Measurements from ENCODE around the gene COA3.
"Not testable (repeated sequence)": the region's sequence is repeated elsewhere in the genome, so short reads cannot be mapped to it uniquely, and the experiment has no call there.

Gene COA3

DNA sequence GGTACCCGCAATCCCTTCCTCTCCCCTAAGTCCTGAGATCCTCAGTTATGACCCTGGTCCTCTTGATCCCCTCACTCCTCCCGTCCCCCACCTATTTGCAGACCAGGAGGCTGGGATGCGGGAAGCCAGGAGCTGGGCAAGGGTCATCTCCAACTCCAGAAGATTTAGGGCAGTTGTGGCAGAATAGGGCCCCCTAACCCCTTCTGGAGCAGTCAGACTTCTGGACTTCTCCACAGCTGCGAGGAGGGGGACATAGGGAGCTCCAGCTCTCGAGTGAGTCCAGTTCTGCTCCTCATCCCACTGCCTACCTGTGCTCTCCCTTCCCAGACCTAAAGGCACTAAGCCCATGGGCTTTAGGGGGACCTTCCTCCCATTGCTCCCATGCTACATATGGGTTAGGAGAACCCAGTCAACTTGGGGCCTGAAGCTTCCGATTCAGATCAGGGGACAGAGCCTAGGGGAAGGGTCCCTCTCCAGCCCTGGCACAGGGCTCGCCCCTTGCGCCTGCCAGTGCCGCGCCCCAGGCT, 16.8 kb downstream of the COA3 start:
- DNase-seq (ENCODE audit: low read depth): peak; percentile 22

DNA sequence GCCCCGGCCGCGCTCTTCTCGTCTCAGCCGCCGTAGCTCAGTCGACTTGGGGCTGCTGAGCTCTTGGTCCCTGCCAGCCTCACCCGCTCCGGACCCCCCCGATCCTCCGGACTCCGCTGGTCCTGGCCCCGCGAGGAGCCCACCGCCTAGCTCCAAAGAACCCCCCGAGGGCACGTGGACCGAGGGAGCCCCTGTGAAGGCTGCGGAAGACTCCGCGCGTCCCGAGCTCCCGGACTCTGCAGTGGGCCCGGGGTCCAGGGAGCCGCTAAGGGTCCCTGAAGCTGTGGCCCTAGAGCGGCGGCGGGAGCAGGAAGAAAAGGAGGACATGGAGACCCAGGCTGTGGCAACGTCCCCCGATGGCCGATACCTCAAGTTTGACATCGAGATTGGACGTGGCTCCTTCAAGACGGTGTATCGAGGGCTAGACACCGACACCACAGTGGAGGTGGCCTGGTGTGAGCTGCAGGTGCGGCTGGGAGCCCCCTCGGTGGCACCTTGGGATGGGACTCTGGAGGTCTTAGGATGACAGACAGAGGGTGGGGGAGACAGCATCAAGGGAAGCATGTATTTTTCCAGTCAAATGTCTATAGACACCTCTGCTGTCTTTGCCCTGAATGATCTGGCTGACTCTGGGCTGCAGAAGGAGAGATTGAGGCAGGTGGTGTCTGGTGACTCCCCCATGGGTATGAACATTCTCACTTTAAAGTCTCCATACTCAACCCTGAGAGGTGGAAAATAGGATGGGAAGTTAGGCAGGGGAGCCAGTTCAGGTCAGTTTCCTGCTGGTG, 17.5 kb downstream of the COA3 start:
- peak; percentile 37 for DNase-seq (ENCODE audit: low read depth)

DNA sequence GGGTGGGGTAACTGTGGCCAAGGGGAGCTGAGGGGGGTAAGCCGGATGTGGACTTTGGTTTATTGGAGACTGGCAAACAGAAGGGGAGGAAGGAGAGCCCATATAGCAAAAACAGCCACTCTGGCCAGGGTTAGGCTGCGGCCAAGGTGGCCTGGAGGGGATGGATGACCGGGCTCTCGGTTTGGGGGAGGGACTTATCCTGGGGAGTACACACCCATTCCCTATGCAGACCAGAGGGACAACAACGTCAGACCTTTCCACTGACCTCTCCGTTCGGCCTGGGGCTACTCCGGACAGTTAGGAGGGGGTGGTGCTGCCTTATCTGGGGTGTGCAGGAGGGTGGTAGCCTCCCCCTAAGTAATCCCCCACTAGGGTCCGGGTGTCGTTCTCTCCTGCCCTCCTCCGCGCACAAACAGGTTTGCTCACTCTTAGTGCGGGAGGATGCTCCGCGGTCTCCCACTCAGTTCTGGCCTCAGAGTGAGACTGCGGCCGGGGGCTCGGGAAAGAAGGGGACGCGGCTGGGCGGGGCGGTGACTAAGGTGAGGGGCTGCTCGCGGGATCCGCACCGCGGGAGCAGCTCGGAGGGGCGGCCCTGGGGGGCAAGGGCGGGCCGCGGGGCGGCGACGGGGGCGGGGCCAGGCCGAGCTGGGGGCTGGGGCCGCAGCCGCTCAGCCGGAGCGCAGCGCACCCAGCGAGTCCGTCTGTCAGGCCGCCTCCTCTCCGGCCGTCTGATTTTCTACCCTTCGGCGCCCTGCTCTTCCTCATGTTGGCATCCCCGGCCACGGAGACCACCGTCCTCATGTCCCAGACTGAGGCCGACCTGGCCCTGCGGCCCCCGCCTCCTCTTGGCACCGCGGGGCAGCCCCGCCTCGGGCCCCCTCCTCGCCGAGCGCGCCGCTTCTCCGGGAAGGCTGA, 18.3 kb downstream of the COA3 start, which contains the start of gene WNK4:
Gene WNK4, plus strand, starts transcription at position 675 of the 915 bp plus-strand sequence. Its CDS starts 89 bp downstream, at position 764.
- DNase-seq (ENCODE audit: low read depth): peak; percentile 87

DNA sequence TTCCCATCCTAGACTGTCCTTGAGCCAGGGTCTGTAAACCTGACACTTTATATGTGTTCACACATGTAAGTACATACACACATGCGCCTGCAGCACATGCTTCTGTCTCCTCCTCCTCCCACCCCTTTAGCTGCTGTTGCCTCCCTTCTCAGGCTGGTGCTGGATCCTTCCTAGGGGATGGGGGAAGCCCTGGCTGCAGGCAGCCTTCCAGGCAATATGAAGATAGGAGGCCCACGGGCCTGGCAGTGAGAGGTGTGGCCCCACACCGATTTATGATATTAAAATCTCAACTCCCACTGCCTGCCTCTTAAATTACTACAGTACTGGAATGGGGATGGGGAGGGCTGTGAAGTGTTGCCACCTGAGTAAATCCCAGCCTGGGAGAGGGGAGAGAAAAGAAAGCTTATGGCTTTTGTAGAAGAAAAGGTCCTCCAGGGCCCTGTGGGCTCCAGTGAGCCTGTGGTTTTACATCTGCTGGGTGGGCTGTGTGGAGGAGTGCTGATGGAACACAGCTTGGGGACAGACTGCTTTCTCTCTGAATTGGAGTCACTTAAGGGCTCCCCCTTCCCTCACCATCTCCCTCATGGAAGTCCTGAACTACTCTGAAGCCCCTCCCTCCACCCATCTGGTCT, 19.1 kb downstream of the COA3 start:
- no peak for DNase-seq (ENCODE audit: low read depth)

DNA sequence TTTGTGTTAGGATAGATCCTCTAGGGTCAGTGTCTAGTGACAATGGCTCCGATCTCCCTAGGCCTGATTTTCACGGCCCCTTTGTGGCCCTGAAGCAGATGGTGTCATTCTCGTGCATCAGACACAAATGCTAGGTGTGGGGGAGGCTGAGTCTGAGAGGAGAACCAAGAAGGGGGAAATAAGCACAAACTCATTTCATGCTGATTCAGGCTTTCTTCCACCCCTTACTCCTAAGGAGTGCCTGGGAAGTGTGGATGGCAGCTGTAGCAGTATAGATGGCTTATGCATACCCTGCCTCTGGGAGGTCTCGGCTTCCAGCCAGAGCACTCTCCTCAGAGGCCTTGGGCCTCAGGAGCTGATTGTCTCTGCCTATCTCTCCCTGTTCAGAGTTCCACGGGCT, 19.9 kb downstream of the COA3 start:
- DNase-seq (ENCODE audit: low read depth): no peak

DNA sequence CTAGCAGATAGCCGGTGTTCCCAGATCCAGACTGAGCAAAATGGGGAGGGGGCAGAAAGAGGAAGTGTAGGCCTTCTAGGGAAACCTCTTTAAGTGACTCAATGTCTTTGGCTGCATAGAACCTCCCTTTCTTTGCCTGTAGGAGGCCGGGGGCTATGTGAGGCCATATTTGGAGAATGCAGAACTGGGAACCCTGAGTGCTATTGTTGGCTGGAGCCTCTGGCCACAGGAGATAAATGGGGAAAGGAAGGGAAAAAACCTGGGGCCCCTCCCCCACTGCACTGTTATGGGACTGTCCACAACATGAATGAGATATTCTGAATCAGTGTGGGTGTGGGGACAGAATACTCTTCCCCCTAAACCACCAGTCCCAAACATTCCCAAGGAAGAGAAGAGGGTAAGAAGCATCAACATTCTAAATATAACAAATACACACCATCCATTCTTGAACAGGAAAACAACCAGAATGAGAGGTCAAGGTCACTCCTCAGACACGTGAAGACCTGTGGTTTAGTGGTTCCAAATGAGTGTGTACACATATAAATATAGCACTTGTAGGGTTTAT, 22.9 kb downstream of the COA3 start:
- DNase-seq (ENCODE audit: low read depth): peak; percentile 76

DNA sequence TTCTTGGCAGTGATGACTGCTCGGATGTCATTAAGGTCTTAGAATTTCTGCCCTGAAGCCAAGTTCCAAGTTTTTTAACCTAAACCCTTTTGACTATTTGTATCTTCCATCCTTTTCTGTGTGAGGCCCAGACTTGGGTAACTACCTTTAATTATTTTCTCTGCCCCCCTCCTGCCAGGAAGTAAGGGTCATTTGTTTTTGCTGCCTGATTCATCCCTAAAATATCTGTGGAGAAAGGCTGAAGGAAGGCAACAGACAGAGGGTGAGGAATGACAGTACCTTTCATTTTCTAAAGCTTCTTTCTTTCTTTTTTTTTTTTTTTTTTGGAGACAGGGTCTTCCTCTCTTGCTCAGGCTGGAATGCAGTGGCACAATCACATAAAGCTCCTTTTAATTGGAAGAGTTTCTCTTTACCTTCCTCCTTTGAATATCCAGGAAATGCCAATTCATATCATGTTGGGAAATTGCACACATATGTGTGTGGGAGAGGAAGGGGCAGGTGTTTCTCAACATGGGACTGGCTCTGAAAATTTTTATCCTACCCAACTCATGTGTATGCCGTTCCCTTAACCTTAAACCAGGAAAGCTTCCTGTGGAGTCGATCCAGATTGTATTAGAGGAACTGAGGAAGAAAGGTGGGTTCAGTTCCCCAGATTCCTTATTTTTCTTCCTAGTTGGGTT, 24.3 kb downstream of the COA3 start:
- peak; percentile 77 for DNase-seq (ENCODE audit: low read depth)

DNA sequence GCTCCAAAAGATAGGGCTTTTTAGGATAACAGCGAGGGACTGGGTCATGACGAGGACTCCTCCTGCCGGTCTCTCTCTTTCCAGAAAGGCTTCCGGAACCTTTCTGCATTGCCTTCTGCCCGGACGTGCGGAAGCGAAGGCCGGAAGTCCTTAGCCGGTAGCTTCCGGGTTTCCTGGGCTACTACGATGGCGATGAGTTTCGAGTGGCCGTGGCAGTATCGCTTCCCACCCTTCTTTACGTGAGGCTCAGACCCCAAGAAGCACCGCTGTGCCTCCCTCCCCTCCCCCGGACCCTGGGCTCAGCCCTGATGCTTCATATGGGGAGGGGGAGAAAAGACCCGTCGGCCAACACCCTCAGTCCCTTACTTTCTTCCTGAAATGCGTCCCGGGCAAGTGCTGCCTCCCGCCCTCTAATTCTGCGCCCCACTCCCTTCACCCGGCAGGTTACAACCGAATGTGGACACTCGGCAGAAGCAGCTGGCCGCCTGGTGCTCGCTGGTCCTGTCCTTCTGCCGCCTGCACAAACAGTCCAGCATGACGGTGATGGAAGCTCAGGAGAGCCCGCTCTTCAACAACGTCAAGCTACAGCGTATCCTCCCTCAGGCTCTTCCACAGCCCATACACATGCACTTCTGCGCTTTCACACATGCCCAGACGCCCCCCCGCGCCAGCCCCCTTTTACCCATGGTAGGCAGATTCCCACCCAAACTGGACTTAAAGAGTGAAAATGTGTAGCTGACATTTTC, 25.0 kb downstream of the COA3 start, which contains the start of gene VPS25:
Gene VPS25, plus strand, starts transcription at position 160 of the 746 bp plus-strand sequence. Its CDS starts 27 bp downstream, at position 187.
- peak; percentile 94 for DNase-seq (ENCODE audit: low read depth)

DNA sequence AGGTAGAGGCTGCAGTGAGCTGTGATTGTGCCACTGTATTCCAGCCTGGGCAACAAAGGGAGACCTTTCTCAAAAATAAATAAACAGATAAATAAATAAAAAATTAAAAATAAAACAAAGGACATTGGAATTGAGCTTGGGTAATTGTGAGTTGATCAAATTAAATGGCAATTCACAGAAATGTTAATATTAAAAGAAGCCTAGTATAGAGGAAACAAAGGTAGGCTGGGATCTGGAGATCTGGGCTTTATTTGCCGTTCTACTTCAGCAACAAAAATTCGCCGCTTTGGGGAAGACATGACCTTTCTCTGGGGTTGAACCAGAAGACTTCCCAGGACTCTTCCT, 25.6 kb downstream of the COA3 start:
- no peak for DNase-seq (ENCODE audit: low read depth)

DNA sequence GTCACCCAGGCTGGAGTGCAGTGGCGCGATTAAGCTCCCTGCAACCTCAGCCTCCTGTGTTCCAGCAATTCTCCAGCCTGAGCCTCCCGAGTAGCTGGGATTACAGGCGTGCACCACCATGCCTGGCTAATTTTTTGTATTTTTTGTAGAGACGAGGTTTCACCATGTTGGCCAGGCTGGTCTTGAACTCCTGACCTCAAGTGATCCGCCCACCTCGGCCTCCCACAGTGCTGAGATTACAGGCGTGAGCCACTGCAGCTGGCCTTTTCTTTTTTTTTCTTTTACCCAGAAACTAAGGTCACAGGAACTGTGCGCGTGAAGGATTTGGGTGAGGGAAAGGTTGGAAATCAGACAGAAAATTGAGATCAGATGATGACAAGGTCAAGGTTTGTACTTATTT, 28.5 kb downstream of the COA3 start:
- DNase-seq (ENCODE audit: low read depth): not testable (repeated sequence)

DNA sequence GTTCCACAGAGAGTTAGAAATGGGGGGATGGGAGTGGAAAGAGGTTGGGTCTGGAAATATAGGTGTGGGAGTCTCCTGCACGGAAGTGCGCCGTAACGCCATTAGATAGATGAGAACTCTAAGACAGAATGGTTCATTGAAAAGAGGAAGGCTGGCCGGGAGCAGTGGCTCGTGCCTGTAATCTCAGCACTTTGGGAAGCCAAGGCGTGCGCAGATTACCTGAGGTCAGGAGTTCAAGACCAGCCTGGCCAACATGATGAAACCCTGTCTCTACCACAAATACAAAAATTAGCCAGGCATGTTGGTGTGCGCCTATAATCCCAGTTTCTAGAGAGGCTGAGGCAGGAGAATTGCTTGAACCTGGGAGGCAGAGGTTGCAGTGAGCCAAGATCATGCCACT, 30.5 kb downstream of the COA3 start:
- not testable (repeated sequence) for DNase-seq (ENCODE audit: low read depth)

DNA sequence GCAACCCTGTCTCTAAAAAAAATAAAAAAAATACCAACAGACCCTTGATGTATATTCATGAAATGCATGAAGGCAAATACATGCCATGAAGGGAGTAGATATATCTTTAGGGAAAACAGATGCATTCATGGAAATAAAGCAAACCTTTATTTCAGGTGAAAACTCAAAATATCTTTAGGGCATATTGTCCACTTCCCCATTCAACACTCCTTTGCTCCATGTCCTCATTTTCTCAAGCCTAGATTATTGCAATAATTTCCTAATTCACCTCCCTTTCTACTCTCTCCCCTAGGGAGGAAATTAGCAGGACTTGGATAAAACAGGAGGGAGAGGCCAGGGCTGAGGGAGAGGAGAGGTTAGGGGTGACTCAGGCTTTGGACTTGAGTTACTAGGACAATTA, 31.0 kb downstream of the COA3 start:
- DNase-seq (ENCODE audit: low read depth): no peak

DNA sequence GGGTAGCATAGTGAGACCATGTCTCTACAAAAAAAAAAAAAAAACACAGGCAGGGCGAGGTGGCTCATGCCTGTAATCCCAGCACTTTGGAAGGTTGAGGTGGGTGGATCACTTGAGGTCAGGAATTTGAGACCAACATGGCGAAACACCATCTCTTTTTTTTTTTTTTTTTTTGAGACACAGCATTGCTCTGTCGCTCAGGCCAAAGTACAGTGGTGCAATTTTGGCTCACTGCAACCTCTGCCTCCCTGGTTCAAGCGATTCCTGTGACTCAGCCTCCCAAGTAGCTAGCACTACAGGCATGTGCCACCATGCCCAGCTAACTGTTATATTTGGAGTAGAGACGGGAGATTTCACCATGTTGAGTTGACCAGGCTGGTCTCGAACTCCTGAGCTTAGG, 32.4 kb downstream of the COA3 start:
- DNase-seq (ENCODE audit: low read depth): no peak

DNA sequence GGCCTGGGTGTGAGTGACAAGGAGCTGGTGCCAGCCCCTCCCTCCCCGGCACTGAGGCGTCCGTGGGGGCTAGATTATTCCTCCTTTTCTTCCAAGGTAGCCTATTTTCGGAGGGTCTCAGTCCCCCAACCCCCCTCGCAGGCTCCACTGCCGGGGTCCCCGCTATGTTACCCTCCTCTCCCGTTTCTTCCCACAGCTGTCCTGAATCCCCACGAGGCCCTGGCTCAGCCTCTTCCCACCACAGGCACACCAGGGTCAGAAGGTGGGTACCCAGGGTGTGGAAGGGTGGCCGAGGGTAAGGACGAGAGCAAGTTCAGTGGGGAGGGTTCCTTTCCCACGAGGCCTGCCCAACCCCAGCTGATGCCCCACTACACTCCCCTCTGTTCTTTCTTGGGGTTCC, 36.9 kb downstream of the COA3 start:
- no peak for DNase-seq (ENCODE audit: low read depth)

DNA sequence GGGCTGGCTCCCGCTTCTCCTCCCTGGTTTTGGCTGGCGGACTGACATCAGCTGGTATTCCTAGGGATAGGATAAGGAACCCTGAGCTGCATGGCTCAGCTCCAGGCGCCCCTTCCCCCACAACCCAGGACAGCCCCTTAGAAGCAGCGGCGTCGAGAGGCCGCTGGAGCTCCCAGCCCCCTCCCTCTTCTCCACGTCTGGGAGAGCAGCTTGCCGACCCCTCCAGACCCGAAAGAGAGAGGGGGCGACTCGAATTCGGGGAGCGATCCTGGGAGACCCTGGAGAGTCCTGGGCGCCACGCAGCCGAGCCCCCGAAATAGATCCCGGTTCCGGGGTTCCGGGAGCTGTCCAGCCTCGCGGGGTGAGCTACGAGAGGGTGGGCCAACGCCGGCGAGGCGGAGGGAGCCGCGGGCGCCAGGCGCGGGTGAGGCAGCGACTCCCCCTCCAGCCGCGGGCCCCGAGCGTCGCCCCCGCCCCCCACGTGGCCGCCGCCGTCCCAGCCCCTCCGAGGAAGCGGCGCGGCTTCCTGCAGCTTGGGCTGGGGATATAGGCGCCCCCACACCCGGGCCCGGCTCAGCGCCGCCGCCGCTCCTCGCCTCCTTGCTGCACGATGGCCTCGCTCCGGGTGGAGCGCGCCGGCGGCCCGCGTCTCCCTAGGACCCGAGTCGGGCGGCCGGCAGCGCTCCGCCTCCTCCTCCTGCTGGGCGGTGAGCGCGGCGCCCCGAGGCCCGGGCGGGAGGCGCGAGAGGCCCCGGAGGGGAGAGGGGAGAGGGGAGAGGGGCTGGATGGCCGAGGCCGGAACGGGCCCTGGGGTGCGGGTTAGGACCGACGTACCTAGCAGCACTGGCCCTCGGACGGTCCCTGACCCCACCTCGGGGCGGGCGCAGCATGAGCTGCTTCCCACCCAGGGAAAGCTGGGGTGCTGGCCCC, 37.6 kb downstream of the COA3 start, which contains the start of gene RAMP2:
Gene RAMP2, plus strand, starts transcription at position 576 of the 930 bp plus-strand sequence. Its CDS starts 35 bp downstream, at position 611.
- DNase-seq (ENCODE audit: low read depth): peak; percentile 48

DNA sequence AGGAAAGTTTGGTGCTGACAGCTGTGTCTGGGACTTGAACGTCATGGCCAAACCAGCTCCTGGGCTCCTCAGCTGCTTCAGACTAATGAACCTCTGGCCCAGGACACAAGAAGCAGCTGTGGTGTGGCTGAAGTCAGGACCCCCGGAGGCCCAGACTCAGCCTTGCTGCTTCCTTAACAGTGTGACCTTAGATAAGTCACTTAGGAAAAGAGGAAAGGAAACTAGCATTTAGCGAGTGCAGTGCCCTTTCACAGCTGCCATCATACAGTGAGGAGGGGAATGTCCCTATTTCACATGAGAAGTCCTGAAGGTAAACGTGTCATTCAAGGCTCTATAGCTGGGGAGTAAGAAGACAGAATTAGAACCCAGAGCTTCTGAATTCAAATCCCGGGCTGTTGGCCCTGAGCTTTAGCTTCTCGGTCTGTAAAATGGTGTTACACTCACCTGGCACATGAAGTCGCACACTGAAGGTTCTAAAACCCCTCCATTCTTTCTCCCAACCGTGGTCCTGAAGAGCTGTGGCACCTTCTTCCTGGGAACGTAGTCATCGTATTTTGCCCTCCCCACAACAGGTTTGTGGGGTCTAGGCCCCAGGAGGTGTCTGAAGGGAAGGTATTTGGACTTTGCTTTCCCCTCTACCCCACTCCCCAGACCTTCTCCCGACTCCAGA, 38.4 kb downstream of the COA3 start:
- no peak for DNase-seq (ENCODE audit: low read depth)

DNA sequence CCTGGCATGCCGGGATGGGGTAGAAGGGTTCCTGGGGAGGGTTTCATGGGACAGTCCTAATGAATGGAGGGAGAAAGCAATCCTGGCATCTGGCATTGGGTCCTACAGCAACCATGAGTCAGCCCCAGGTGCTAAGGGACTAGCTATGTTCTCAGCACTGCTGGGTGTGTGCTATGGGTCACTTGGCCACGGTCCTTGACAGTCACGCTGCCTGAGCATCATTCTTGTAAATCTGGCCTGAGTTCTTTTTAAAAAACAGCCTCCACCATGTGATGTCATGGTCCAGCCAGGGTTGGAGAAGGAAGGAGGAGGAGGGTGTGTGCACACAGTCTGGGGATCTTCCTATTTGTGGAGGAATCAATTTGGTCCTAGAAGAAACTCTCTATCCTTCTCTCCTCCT, 43.7 kb downstream of the COA3 start:
- DNase-seq (ENCODE audit: low read depth): peak; percentile 23

DNA sequence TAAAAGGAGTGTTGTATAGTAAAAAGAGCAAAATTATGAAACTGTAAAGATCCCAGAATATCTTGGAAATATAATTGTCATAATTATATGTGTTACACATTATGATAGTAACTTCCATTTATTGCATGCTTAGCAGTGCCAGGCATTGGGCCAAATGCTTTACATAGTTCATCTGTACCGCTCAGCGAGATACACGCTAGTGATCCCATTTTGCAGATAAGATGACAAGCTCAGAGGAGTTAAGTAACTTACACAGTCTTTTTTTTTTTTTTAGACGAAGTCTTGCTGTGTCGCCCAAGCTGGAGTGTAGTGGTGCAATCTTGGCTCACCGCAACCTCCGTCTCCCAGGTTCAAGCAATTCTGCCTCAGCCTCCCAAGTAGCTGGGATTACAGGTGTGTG, 46.9 kb downstream of the COA3 start:
- no peak for DNase-seq (ENCODE audit: low read depth)
